DMS 273 (cell line): ENCODE measurements around the gene UTP14A.
A peak's percentile ranks its signal among the peaks of the same experiment; 100 is the strongest.

ENCODE experiments used
- DNase-seq: peaks from one replicate; lab custom pipeline; 2025; ENCODE audit not compliant: unreplicated experiment; lab: John Stamatoyannopoulos, UW

The UTP14A gene

DNA sequence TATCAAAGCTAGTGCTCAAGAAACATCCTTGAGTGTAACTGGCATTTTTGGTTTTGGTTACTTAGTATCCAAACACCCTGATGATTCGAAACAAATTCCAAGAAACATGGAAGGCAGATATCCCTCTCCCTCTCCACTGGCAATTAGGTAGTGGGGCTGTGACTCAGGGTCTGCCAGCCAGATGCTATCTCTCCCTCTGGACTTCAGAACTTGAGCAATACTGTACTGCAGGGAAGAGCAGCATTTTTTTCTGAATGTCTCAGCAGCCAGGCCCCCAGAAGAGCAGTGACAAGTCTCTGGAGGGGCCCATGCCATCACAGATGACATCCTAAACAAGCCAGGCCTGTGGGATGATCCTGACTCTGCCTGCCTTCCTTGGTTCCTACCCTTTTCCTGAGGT, 39.2 kb downstream of the UTP14A start:
- no peak for DNase-seq

DNA sequence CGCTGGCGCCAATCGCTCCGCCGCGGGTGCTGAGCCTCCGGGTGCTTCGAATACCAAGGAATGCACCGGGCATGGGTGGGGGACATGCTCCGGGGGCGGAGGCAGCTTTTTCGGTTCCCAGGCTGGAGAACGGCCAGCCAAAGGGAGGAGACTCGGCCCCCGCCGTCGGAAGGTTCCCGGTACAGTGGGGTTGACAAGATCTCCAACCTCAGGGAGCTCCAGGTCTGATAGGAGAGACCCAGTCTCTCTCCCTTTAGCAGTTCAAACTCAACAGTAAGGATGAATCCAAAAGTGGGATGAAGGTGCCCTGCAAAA, 47.3 kb downstream of the UTP14A start:
- DNase-seq = no peak

DNA sequence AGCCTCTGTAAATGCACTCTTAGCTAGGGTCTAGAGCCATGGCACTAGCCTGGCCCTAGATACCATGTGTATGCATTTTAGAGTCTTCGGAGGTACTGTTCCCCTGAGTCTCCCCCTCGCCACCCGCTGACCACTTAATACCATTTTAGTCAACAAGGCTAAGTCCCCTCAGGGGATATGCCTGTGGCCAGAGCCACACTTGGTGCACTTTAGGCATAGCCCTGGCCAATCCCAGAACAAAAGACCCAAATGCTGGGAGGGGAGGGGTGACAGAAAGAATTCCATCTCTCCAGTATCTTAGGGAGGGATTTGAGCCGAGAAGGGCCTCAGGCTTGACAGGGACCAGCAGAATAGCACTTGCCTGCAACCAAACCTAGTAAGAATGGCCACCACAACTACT, 47.9 kb downstream of the UTP14A start:
- DNase-seq = no peak

DNA sequence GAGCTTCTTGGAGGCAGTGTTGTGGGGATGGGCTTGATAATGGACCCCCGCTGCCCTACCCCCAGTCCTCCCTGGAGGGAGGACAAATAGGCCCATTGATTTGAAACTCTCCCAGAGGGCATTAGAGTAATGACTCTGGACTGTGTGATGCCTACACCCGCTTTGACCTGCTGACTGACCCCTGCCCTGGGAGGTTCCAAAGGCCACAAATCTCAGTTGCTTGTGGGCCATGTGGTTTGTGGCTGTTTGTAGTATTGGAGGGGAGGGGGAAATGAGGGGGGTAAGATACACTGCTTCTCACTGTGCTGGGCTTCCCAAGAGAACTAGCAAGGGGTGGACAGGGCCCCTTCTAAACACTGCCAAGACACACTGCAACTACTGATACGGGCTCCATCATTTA, 48.8 kb downstream of the UTP14A start:
- no peak for DNase-seq

DNA sequence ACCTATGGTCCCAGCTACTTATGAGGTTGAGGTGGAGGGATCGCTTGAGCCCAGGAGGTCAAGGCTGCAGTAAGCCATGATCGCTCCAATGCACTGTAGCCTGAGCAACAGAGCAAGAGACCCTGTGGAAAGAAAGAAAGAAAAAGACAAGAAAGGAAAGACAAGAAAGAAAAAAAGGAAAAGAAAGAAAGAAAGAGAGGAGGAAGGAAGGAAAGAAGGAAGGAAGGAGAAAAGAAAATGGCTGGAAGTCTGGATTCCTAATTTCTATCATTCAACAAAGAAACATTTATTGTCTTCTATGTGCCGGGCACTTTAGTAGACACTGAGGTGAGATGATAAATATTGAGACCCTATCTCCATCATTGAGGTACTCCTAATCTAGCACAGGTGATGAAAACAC, 49.7 kb downstream of the UTP14A start:
- DNase-seq = no peak

DNA sequence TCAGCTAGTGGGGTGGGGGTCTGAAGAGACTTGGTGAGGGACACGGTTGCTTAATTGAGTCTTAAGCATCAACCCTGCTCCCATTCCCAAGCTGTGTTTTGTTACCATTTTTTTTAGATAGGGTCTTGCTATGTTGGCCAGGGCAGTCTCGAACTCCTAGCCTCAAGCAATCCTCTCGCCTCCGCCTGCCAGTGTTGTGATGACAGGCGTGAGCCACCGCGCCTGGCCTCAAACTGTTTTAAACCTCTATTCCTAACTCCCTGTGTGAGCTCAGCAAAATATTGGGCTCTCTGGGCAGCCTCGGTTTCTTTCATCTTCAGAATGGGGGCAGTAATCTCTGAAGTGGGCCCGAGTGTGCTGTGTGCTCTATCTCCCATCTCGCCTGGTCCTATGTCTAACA, 50.2 kb downstream of the UTP14A start:
- DNase-seq = no peak

DNA sequence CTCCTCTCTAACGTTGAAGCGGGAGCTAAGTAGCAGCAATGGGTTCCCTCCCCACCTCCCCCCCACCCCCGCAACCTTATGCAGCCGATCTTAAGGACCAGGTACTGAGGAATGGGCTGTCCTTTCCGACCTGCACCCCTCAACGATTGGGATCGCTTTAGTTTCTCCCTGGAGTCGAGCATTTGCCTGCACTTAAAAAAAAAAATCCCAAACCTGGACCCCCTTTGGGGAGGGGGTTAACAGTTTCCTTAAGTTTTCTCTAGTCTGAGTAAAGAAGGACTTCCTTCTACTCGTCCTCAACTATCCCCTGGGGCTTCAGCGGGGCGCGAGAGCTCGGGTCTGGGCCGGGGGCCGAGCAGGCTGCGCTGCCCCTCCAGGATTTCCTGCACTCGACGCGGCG, 50.8 kb downstream of the UTP14A start:
- DNase-seq = no peak

DNA sequence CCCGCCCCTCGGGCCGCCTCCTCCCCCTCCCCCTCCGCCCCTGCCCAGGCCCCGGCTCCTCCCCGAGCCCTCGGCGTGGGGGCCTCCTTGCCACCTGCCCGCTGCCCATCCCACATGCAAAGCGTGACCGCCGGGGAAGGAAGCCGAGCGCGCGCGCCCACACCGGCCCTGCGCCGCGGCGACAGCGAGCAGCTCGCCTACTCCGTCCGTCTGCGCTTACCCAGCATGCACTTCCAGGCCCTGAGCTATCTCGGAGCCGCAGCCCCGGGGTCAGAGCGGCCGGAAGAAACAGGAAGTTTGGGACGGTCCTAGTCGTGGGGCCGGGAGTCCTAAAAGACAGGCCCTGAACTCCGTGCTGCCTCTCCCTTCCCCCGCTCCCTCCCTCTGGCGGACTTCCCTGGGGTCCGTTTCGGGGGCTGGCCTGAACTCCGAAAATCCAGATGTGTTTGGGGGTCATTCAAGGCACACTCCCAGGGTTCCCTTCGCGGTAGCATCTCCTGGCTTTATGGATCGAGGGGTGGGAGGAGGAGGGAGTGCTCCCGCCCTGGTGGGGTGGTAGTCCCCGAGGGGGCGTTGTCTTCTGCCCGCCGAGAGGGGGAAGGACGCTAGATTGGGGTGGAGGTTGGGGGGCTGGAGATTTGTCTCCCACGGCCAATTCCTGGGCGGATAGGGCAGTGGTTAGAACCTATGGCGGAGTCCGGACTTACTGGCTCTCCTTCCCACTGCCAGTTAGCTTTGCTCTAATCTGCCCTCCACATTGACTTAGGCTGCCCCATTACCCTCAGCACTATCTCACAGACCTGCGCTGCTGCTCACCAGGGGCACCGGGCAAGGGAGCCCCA, 51.5 kb downstream of the UTP14A start:
- peak; percentile 69 for DNase-seq

DNA sequence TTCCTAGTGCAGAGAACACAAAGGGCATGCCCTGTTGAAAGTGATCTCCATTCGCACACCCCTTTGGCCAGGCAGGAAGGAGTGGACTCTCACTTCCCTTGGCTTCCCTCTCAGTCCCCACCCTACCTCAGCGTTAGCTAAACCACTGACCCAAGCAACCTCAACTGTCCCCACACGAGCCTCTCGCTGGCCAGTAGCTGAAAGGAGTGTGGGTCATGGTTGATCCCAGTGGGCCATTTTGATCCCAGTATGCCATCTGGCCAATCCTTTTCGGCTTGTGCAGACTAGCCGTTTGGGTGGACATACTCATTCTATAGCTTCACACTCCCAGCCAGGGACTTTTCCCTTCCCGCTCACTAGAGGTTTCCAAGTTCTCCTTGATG, 52.1 kb downstream of the UTP14A start:
- no peak for DNase-seq

DNA sequence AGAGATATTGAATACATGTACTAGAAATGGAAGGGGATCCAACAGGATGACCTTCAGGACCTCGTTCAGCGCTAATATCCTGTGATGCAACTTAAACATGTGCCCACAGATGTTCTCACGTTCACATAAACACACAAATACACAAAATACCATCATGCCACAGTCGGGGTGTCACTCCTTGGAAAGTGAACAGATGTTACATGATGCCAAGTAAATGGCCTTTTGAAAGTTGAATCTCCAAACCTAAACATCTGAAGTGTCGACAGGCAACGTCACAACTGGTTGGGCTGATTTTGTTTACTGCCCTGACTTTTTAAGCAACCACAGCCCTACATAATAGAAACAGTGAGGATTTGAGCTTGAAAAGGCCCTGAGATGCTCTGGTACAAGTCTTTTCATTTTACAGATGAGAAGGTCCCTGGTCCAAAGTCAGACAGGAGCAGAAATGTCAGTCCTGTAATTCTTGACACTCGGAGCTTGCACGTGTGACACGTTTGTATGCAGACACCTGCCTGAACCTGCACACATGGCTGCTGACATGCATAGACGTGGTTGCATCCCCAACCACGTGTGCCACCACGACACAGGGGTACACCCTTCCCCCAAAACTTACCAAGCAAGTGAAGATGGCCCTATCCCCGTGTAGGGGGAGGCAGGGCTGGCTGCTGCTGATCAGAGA, 53.0 kb downstream of the UTP14A start:
- DNase-seq = no peak

DNA sequence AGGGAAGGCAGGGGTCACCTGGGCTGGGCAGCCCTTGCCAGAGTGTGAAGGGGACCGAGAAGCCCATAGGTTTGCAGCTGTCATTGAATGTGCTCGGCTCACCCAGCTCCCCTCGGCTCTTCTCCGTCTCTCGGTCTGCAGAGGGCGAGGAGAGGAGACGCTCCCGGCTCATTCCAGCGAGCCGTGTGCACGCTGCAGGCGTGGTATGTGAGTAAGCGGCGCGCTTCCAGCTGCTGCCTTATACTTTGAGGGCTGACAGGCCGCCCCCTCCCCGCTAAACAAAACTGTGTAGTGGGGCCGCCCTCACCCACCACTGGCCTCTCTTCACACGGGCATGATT, 53.5 kb downstream of the UTP14A start:
- DNase-seq = peak; percentile 35

DNA sequence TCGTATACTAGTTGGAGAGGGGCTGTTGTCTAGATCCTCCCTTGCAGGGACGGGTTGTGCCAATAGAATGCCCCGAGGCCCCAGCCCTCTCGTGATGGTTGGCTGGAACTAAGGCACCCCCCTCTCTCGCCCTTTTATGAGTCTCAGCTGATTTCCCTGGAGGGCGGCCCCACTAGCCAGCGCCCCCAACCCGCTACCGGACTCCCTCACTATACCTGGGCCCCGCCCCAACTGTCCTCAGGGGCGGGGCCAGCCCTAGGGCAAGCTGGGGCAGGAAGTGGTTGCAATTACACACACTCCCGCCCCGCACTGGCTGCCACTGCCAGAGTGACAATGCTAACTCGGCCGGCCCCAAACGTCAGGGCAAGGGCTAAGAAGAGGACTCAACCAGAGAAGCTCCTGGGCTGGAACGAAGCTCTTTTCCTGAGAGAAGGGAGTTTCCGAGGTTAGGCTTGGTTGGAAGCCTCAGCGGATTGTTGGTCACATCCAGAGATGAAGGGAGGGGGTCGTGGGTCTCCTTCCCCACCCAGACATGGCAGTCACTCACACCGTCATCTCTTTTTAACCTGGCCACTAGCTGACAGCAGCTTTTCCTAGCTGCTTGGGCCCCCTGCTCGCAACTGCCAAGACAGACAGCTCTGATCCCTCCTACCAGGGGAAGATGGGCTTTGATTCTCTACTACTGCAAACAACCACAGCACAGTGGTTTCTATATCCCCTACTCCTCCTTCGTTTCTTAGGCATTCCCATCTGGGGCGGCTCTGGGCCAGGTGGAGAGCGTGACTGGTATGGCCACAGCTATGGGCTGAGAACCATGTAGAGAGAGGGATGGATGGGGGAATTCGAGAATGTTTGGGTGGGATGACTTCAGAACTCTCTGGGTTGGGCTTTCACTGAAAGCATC, 55.5 kb downstream of the UTP14A start:
- peak; percentile 71 for DNase-seq

DNA sequence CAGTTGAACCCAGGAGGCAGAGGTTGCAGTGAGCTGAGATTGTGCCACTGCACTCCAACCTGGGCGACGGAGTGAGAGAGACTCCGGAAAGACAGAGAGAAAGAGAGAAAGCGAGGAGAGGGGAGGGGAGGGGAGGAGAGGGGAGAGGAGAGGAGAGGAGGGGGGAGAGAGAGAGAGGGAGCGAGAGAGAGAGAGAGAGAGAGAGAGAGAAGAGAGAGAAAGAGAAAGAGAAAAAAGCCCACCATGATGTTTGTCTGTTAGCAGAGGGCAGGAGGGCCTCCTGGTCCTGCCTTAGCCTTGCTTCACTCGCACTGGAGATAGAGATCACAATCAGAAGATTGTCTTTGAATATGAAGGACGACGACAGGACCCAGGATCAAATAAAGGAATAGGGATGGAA, 57.8 kb downstream of the UTP14A start:
- no peak for DNase-seq

DNA sequence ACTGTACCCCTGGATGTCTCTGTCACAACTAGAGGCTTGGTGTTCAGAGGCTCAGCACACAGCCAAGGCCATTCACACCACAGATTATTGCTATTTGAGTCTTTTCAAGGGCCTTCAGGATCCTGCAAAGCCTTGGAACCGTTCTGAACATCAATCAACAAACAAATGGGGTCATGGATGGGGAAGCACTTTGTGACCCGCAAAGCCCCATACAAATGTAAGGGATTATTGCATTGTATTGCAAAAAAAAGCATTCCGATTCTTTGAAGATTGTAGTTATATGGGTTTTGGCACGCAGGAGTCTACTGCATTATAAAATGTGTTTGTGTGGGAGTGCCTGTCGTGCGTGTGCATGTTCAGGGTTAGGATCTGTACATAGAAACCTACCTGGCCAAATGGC, 59.2 kb downstream of the UTP14A start:
- no peak for DNase-seq

DNA sequence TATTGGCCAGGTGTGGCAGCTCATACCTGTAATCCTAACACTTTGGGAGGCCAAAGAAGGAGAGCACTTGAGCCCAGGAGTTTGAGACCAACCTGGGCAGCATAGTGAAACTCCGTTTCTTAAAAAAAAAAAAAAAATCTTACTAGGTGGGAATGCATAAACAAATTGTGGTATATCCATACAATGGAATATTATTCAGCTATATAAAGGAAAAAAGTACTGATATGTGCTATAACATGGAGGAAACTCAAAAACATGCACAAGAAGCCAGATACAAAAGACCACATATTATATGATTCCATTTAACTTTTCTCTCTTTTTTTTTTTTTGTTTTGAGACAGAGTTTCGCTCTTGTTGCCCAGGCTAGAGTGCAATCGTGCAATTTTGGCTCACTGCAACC, 63.0 kb downstream of the UTP14A start:
- no peak for DNase-seq

DNA sequence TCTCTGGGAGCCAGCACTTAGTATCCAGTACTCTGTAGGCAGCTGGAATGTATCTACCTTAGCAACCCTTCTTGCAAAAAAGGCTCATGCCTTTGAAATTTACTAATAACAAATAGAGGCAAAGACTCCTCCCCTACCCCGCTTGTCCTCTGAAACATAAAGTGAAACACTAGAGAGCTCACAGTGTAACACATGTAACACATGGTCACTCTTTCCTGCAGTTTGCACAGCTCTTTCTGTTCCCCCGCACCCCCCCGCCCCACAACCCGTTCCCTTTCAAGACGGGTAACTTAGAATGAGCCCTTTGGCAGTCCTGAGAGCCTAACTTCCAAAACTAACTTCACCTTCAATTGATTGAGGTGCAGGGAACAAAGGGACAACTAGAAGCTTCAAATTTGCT, 70.5 kb downstream of the UTP14A start:
- DNase-seq = no peak
